DMS153 (cell line): ENCODE results near the gene CASQ2.
A peak's percentile ranks its signal among the peaks of the same experiment; 100 is the strongest.
"Not testable (repeated sequence)": the region's sequence is repeated elsewhere in the genome, so short reads cannot be mapped to it uniquely, and the experiment has no call there.

ENCODE experiments used
- DNase-seq: peaks from one replicate; lab custom pipeline; 2025; lab: John Stamatoyannopoulos, UW

Gene CASQ2

GRCh38 chr1:115780655-115781054, 12.1 kb upstream of the CASQ2 start:
- not testable (repeated sequence) for DNase-seq

DNA sequence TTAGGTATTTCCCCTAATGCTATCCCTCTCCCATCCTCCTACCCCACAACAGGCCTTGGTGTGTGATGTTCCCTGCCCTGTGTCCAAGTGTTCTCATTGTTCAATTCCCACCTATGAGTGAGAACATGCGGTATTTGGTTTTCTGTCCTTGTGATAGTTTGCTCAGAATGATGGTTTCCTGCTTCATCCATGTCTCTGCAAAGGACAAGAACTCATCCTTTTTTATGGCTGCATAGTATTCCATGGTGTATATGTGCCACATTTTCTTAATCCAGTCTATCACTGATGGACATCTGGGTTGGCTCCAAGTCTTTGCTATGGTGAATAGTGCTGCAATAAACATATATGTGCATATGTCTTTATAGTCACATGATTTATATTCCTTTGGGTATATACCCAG, 10.6 kb upstream of the CASQ2 start:
- DNase-seq = not testable (repeated sequence)

DNA sequence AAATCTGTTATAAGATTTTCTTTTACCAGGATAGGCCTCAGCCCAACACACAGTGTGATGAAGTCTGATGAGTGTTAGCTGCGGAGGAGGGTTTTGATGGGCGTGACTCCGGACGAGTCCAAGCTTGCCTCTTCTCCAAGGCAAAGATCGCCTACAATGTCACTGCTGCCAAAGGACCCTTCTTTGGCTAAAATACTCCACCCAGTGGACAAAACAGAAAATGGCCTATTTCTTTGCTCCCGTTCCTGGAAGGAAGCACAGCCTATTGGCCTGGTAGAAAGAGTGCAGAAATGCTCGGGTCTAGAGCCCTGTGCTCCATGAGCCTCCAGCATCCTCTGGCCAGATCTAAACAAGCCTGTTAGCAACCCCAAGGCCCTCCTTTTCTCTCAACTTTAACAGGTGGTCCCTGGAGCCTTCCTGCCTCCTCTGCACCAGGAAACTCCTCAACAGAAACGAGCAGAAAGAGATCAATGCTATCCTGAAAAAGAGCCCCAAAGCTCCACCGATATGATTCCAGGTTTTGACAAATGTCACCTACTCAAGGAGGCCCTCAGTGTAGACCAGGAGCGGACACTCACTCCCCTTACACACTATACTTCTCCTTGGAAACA, 3.4 kb upstream of the CASQ2 start:
- DNase-seq = peak; percentile 85

GRCh38 chr1:115771094-115771846, 2.8 kb upstream of the CASQ2 start:
- DNase-seq = no peak

DNA sequence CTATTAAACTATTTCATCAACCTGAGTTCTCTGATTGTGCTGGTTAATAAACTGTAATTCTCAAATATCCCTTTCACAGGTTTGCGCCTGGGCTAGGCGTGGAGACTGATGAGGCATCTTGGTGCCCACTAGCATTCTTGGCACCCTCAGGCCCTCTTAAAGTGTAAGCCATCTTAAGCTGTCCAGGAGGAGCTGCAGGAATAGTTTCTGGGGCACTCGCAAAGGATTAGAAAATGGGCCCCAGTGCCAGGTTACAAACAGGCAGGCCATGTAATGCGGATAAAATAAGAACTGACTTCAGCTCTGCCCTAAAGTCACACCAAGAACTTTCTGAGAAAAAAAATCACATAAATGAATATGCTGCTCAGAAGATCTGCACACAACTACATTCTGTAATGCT, 1.1 kb downstream of the CASQ2 start:
- no peak for DNase-seq

DNA sequence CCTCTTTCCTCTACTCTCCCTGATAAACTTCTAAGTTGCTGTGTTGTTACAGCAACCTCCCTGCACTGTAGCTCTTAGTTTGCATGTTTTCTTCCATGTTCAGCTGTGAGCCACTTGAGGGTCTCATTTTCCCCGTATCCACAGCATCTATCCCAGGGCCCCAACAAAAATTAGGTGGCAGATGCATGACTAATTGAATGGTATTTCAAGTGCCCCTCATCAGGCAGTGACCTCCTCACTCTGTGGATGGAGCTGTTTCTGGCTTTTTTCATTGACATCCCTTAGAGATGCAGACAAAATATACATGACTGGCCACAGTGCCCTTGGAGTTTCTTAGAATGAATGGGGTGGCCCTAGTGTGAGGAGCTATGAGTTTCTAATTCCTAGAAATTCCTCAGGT, 3.4 kb downstream of the CASQ2 start:
- no peak for DNase-seq

- DNase-seq = peak; percentile 7
Observed at GRCh38 chr1:115764541-115764940, 4.0 kb downstream of the CASQ2 start.

GRCh38 chr1:115762779-115763178, 5.7 kb downstream of the CASQ2 start:
- DNase-seq = no peak

- DNase-seq = no peak
Observed at GRCh38 chr1:115761601-115762302, 6.8 kb downstream of the CASQ2 start.

GRCh38 chr1:115757856-115758255, 10.7 kb downstream of the CASQ2 start:
- DNase-seq = no peak

DNA sequence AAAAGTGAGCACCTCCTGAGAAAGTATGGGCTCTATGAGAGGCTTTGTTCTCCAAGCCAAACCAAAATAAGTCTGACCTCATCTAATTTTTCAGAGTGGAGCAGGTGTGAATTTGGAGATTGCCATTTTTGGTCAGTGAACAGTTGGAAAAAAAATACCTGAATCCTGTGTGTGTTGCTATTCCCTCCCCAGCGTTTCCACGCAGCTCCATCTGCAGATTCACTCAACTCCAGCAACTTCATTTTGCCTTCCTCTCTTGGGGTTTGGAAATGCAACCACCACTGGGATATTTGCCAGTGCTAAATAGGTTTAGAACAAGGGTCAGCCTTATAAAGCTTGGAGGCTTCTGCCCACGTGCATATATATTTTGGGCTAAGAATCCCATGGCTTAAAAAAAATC, 11.2 kb downstream of the CASQ2 start:
- no peak for DNase-seq

DNA sequence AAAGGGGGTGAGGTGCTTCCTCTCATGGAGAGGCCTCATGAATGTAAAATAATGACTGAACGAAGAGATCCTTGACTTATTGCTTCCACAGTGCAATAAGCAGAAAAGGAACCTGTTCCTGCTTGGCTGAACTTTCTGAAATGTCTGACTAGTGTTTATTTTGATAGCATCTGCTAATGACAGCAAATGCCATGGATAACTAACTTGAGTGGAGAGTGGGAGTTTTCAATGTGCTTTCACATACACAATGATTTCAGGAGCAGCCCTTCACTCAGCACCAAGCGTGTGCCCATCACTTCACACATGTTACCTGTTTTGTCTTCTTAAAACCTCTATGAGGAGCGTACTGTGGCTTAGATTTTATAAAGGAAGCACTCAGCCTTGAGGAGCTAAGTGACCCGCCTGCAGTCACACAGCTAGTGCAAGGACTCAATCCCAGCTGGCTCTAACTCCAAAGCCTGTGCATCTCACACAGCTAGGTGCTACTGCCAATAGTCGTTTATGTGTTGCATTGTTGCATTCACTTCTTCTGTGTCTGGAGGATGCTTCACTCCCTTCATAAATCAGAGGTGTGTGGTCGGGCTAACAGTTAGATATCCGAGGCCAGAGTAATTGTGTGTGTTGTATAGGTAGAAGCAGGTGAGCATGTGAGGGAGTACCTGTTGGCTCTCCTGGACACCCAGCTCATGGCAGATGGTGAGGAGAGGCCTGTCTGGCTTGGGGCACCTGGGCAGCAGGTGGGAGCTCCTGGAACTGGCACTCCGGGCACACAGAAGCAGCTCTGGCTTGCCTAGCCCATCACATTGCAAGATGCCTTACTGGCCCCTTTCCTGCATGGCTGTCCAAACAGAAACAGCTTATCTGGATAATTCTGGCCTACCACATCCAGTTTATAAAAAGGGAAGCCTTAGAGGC, 12.8 kb downstream of the CASQ2 start:
- no peak for DNase-seq

DNA sequence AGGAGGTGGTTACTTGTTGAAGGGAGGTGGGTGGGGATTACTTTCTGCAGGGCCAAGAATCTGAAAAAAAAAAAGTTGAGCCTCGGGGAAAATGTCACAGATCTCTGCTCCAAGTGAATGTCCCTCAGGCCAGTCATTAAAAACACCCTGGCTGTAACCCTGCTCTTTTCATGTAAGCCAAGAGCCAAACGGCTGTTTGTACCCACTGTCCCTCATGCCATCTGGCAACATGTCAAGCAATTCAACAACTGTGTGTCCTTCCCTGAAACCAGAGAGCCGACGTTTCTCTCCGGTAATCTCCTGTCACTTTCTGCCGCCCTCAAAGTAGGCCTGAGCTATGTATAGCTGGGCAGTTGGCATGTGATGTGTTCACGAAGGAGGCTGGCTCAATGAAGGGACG, 14.7 kb downstream of the CASQ2 start:
- DNase-seq = no peak

GRCh38 chr1:115753361-115753760, 15.2 kb downstream of the CASQ2 start:
- DNase-seq = no peak

DNA sequence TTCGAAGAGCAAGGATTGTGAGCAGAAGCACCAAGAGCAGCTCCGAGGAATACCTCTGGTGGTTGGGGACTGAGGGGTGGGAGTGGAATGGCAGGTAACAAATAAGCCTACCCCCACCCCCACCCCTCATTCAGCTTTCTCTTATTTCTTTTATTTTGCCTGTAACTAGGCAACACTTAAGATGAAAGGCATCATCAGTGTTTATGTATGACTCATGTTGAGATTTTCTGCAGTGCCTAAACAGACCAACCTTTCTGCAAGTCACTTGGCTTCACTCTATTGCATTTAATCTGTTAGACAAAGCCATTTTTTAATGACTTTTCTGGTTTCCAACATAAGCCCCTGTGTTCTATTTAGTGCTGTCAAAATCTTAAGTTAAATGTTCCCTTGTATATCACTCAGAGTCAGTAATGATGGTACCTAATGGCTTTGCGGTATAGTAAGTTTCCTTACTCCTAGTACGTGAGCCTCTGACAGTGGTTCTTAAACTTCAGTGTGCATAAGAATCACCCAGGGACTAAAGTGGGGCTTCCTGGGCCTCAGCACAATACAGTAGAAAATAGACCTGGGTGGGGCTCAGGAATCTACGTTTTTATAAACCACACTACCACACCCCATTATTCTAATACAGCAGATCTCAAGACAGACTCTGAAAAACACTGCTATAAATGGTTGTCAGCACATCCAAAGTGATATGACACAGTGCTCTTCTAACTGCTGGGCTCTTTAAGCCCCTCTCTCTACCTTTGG, 19.9 kb downstream of the CASQ2 start:
- peak; percentile 38 for DNase-seq

DNA sequence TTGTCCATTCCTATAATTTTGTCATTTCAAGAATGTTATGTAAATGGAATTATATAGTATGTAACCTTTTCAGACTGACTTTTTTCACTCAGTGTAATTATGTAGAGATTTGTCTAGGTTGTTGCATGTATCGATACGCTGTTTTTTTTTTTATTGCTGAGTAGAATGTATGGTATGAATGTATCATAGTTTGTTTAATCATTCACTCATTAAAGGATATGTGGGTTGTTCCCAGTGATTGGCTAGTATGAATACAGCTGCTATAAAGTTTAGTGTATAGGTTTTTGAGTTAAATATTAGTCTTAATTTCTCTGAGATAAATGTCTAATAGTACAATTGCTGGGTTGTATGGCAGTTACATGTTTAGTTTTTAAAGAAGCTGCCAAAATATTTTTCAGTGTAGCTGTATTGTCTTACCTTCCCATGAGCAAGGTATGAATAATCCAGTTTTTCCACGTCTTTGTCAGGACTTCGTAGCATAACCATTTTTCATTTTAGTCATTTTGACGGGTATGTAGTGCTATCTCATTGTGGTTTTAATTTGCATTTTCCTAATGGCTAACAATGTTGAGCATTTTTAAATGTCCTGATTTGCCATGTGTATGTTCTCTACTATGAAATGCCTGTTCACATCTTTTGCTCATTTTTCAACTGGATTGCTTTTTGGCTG, 22.4 kb downstream of the CASQ2 start:
- no peak for DNase-seq

- DNase-seq = no peak
Observed at GRCh38 chr1:115744646-115745275, 23.8 kb downstream of the CASQ2 start.

DNA sequence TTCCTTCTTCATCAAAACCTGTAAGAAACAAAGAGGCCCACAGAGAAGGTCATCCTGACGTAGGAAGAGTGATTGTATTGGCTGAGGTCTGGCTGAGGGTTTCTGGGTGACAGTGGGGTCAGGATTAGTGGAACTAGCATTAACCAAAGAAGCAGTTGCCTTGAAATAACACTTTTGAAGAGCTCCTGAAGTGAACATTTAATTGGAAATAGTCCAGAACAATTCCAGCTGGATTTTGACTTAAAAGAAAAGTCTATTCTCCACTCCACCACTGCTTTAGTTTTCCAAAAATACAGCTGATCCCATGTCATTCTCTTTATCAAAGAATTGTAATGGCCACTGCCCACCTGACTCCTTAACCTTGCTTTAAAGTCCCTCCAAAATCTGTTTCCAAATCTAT, 27.7 kb downstream of the CASQ2 start:
- DNase-seq = no peak

GRCh38 chr1:115732316-115732715, 36.2 kb downstream of the CASQ2 start:
- no peak for DNase-seq

- no peak for DNase-seq
Observed at GRCh38 chr1:115729756-115730155, 38.8 kb downstream of the CASQ2 start.
